SU-DHL-6 (cell line): Measurements from ENCODE around the gene LYVE1.

Experiments
- H2AFZ ChIP-seq: fragments of 200-600 bp; sonication (generic); 2 replicates; pipeline ENCODE4 v1.6.1; 2014; ENCODE audit warnings: low read depth, mild to moderate bottlenecking, moderate library complexity, mixed read lengths, antibody characterized with exemption, low read length; ENCODE audit not compliant: severe bottlenecking
- H3F3A ChIP-seq: fragments of 200-600 bp; shearing (Covaris generic); 2 replicates; pipeline ENCODE4 v1.6.0; 2016; ENCODE audit warnings: antibody characterized with exemption, mild to moderate bottlenecking; ENCODE audit not compliant: insufficient read depth
- H3K27ac ChIP-seq: fragments of 200-600 bp; sonication (generic); 2 replicates; pipeline ENCODE4 v1.5.1; 2016; ENCODE audit warnings: low read depth, mild to moderate bottlenecking, low read length, moderate library complexity, mixed read lengths
- H3K27me3 ChIP-seq: fragments of 200-600 bp; sonication (generic), shearing (Covaris generic); 2 replicates; pipeline ENCODE4 v1.6.0; 2014; ENCODE audit warnings: mild to moderate bottlenecking, low read length
- H3K36me3 ChIP-seq: fragments of 200-600 bp; sonication (generic); 2 replicates; pipeline ENCODE4 v1.6.1; 2014; ENCODE audit warnings: mild to moderate bottlenecking, low read length, mixed read lengths
- H3K4me2 ChIP-seq: fragments of 300-600, 200-600 bp; shearing (Covaris generic), sonication (generic); 2 replicates; pipeline ENCODE4 v1.6.0; 2014; ENCODE audit warnings: low read length, low read depth, mild to moderate bottlenecking; ENCODE audit not compliant: poor library complexity, severe bottlenecking
- H3K4me3 ChIP-seq: fragments of 200-600 bp; sonication (generic); 2 replicates; pipeline ENCODE4 v1.5.1; 2014; ENCODE audit warnings: antibody characterized with exemption, low read length, mild to moderate bottlenecking, mixed read lengths; ENCODE audit not compliant: insufficient read depth, poor library complexity, severe bottlenecking
- H3K79me2 ChIP-seq: fragments of 200-600 bp; sonication (generic); 2 replicates; pipeline ENCODE4 v1.6.1; 2014; ENCODE audit warnings: mild to moderate bottlenecking, low read length, moderate library complexity; ENCODE audit not compliant: insufficient read depth
- H3K9ac ChIP-seq: fragments of 200-600 bp; sonication (generic); 2 replicates; pipeline ENCODE4 v1.7.0; 2014; ENCODE audit warnings: mild to moderate bottlenecking, low read length
- H3K9me2 ChIP-seq: fragments of 200-600 bp; sonication (generic); replicated peaks from 2 replicates; pipeline ENCODE4 v1.6.1; 2014; ENCODE audit warnings: low read length; ENCODE audit not compliant: insufficient read depth
- H3K9me3 ChIP-seq: fragments of 200-600 bp; sonication (generic); 2 replicates; pipeline ENCODE4 v1.6.1; 2014; ENCODE audit warnings: low read length, mixed read lengths; ENCODE audit not compliant: insufficient read depth
- H4K20me1 ChIP-seq: fragments of 200-600 bp; sonication (generic); 2 replicates; pipeline ENCODE4 v1.6.1; 2014; ENCODE audit warnings: low read depth, mild to moderate bottlenecking, antibody characterized with exemption, low read length, moderate library complexity, mixed read lengths
- EZH2phosphoT487 ChIP-seq: fragments of 200-600 bp; sonication (generic), shearing (Covaris generic); conservative IDR thresholded peaks from 2 replicates; pipeline ENCODE4 v1.6.1; 2018; ENCODE audit warnings: mild to moderate bottlenecking, antibody characterized with exemption, low read length, moderate library complexity, mixed read lengths
- TF ChIP-seq, protein P1 (sequence below): fragments of 200-600 bp; sonication (generic); IDR thresholded peaks from one replicate; pipeline ENCODE4 v1.5.1; 2017; ENCODE audit warnings: antibody characterized with exemption, mild to moderate bottlenecking, low read length, moderate library complexity; ENCODE audit not compliant: insufficient read depth, poor library complexity, severe bottlenecking

The LYVE1 gene

GRCh38 chr11:10544491-10545465, 23.7 kb downstream of the LYVE1 start:
- TF ChIP-seq, protein P1, sequence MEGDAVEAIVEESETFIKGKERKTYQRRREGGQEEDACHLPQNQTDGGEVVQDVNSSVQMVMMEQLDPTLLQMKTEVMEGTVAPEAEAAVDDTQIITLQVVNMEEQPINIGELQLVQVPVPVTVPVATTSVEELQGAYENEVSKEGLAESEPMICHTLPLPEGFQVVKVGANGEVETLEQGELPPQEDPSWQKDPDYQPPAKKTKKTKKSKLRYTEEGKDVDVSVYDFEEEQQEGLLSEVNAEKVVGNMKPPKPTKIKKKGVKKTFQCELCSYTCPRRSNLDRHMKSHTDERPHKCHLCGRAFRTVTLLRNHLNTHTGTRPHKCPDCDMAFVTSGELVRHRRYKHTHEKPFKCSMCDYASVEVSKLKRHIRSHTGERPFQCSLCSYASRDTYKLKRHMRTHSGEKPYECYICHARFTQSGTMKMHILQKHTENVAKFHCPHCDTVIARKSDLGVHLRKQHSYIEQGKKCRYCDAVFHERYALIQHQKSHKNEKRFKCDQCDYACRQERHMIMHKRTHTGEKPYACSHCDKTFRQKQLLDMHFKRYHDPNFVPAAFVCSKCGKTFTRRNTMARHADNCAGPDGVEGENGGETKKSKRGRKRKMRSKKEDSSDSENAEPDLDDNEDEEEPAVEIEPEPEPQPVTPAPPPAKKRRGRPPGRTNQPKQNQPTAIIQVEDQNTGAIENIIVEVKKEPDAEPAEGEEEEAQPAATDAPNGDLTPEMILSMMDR = no peak
- no peak for TF ChIP-seq EZH2phosphoT487
- Histone ChIP-seq H3F3A (no peaks in the 10 kb centered on the region), H4K20me1 (no peaks in the 10 kb centered on the region), H3K27me3 (no peaks in the 10 kb centered on the region), H3K4me3 (no peak overlapping the region), H3K9ac (no peak overlapping the region), H2AFZ (no peak overlapping the region), H3K9me2 (no peaks in the 10 kb centered on the region), H3K4me2 (no peak overlapping the region), H3K36me3 (no peaks in the 10 kb centered on the region), H3K27ac (no peak overlapping the region), H3K79me2 (no peaks in the 10 kb centered on the region), H3K9me3 (peaks cover 12% of the 10 kb centered on the region; the same call in 1 of the 2 replicates)

GRCh38 chr11:10543782-10544181, 24.7 kb downstream of the LYVE1 start:
- H3K9me2 ChIP-seq = no peaks in the 10 kb centered on the region
- TF ChIP-seq, protein P1 = no peak
- TF ChIP-seq EZH2phosphoT487 = no peak
- no peaks in the 10 kb centered on the region for H3F3A ChIP-seq
- H3K27me3 ChIP-seq = no peaks in the 10 kb centered on the region
- H3K4me2 ChIP-seq = no peak overlapping the region
- no peak overlapping the region for H3K27ac ChIP-seq
- no peaks in the 10 kb centered on the region for H3K36me3 ChIP-seq
- no peak overlapping the region for H3K9ac ChIP-seq
- peaks cover 12% of the 10 kb centered on the region; the same call in 1 of the 2 replicates for H3K9me3 ChIP-seq
- no peaks in the 10 kb centered on the region for H3K79me2 ChIP-seq
- no peak overlapping the region for H3K4me3 ChIP-seq
- no peaks in the 10 kb centered on the region for H4K20me1 ChIP-seq
- no peak overlapping the region for H2AFZ ChIP-seq

DNA sequence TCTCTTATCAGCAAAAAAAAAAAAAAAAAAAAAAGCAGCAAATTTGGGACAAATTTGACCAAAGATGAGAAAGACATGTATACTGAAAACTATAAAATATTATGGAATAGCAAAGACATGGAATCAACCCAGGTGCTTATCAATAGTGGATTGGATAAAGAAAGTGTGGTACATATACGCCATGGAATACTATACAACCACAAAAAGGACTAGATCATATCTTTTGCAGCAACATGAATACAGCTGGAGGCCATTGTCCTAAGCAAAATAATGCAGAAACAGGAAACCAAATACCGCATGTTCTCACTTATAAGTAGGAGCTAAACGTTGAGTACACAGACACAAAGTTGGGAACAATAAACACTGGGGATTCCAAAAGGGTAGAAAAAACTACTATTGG, 25.7 kb downstream of the LYVE1 start:
- Histone ChIP-seq H3K4me3 (no peak overlapping the region), H3K27ac (no peak overlapping the region), H3K9me2 (no peaks in the 10 kb centered on the region), H3F3A (no peaks in the 10 kb centered on the region), H3K4me2 (no peak overlapping the region), H3K9me3 (peaks cover 12% of the 10 kb centered on the region; the same call in 1 of the 2 replicates), H2AFZ (no peak overlapping the region), H3K36me3 (no peaks in the 10 kb centered on the region), H4K20me1 (no peaks in the 10 kb centered on the region), H3K79me2 (no peaks in the 10 kb centered on the region), H3K27me3 (no peaks in the 10 kb centered on the region), H3K9ac (no peak overlapping the region)
- TF ChIP-seq EZH2phosphoT487 = no peak
- TF ChIP-seq, protein P1 = no peak
